Spleen (tissue), 7 donors: ENCODE results near the gene KDM4F.

ENCODE experiments used
- CTCF ChIP-seq, 11 experiments: fragments of 200-600 bp in 7 of 11; fragments of 450-650 bp in 4 of 11; sonication (generic) in 4 of 11; IDR thresholded peaks in 8 of 11; conservative IDR thresholded peaks in 3 of 11; 1 replicate in 7 of 11; 2 replicates in 4 of 11; pipeline versions ENCODE4 v1.4.0 to v1.8.0; 2016 to 2021; ENCODE audit warnings: antibody characterized with exemption in 11 of 11, inconsistent platforms in 4 of 11, mild to moderate bottlenecking in 1 of 11
- POLR2A ChIP-seq, 3 donors: fragments of 450-650 bp; IDR thresholded peaks; one replicate each; pipeline ENCODE4 v1.5.1; 2017; ENCODE audit warnings: antibody characterized with exemption in 3 of 3, mild to moderate bottlenecking in 1 of 3
- POLR2AphosphoS5 ChIP-seq, 3 donors: sonication (generic); formaldehyde crosslinking; IDR thresholded peaks; one replicate each; pipeline ENCODE4 v1.5.1; 2017; ENCODE audit warnings: antibody characterized with exemption in 3 of 3
- donor health status: DM: no; HTN: no; CAD: no; lungs with moderate emphysema.
- donor health status: DM: no; HTN: no; CAD: no.
- donor health status: DM: no; HTN: no; CAD: no.

- no peak for TF ChIP-seq CTCF (IDR thresholded peaks at IDR 0.05 in 8 of 11, conservative IDR thresholded peaks at IDR 0.05 in 3 of 11)
- no peak for TF ChIP-seq POLR2AphosphoS5 (IDR thresholded peaks at IDR 0.05)
- no peak for TF ChIP-seq POLR2A (IDR thresholded peaks at IDR 0.05)
Observed at GRCh38 chr11:95098826-95099225, 49.6 kb downstream of the KDM4F start.
